Pancreas (tissue), 10 donors: ENCODE results near the gene NOSIP. TPM values are rescaled to one million over a fixed set of nuclear protein-coding genes. Genes with fewer than 3 reads are reported as not detected.
"Not testable (repeated sequence)": the region's sequence is repeated elsewhere in the genome, so short reads cannot be mapped to it uniquely, and the experiment has no call there.

ENCODE experiments used
- ATAC-seq, 4 donors: fragments of 200-7000 bp; cut with Tn5 transposase; one replicate each; pipeline versions ENCODE4 v1.8.0 to v1.9.1; 2020; ENCODE audit warnings: mild to moderate bottlenecking in 4 of 4, moderate library complexity in 4 of 4
- DNase-seq, 6 donors: peaks; one replicate each; pipeline ENCODE4 v3.0.0-alpha.2; 2020
- FAIRE-seq: peaks from 2 replicates; lab custom pipeline; 2012; peaks lifted over from hg19 to GRCh38; lab: Jason Lieb, UNC
- H3K27ac ChIP-seq, 4 donors: fragments of 200-600 bp; sonication (generic); 1 replicate in 3 of 4; 2 replicates in 1 of 4; pipeline versions ENCODE4 v1.5.0 to v1.8.0; 2020
- H3K27me3 ChIP-seq, 4 donors: fragments of 200-600 bp; one replicate each; pipeline ENCODE4 v1.8.0; 2021
- H3K36me3 ChIP-seq, 3 donors: fragments of 200-600 bp; sonication (generic) in 1 of 3; one replicate each; pipeline versions ENCODE4 v1.5.0 to v1.8.0; 2020 to 2021
- H3K4me1 ChIP-seq, 3 donors: fragments of 200-600 bp; one replicate each; pipeline ENCODE4 v1.8.0; 2021
- H3K4me3 ChIP-seq, 4 donors: fragments of 200-600 bp; sonication (generic) in 2 of 4; one replicate each; pipeline versions ENCODE4 v1.5.0 to v1.8.0; 2020 to 2021
- H3K9me3 ChIP-seq, 4 donors: fragments of 200-600 bp; one replicate each; pipeline ENCODE4 v1.8.0; 2021
- CTCF ChIP-seq, 4 donors: fragments of 200-600 bp; sonication (generic) in 3 of 4; IDR thresholded peaks; one replicate each; pipeline versions ENCODE4 v1.5.0 to v1.8.0; 2021; ENCODE audit warnings: antibody characterized with exemption in 4 of 4
- WGBS, 2 donors: extraction: QIAGEN DNeasy Blood & Tissue Kit; methylation state at CpG; one replicate each; pipeline ENCODE4 v1.1.7; 2013; 5-methylcytosine and 5-hydroxymethylcytosine counted together
- intact Hi-C, 3 donors: fragments of 100-400 bp; cut with DNase I; formaldehyde crosslinking; loops; one replicate each; pipeline versions ENCODE4 v1.11.1 to v1.14.2; 2022
- polyA plus RNA-seq, 2 donors: library from polyadenylated mRNA; stranded (reverse); fragments of 200-250 nt; gene quantifications; one replicate each; pipeline ENCODE4 v1.2.3, GENCODE V29; 2013
- total RNA-seq, 6 donors: library from RNA; stranded (reverse); fragmentation: NEBNext Ultra II Directional in 4 of 6; extraction: Animal tissue kit (Norgen Biotek cat#: 25700) in 4 of 6; gene quantifications; one replicate each; pipeline versions ENCODE4 v1.2.1 to v1.2.4, GENCODE V29; 2021 to 2023
- donor health status: healthy with polysubstance abuse.
- donor health status: DM: no; HTN: no; CAD: no; lungs with moderate emphysema.
- donor health status: DM: no; HTN: no; CAD: no.
- donor health status: control.
- donor health status: control.
- donor health status: Bipolar disorder and iron deficiency.
- donor health status: DM: yes; HTN: yes; CAD: no.
- donor health status: DM: no; HTN: no; CAD: no.
- donor health status: DM: no; HTN: no; CAD: no.
- donor health status: DM: yes; HTN: yes; CAD: no.

Gene NOSIP
- total RNA-seq, result 10 to 100 TPM; 40.5 to 76.3 (median 52.1) TPM
- 100 to 1,000 TPM; 120 to 148 TPM for polyA plus RNA-seq

DNA sequence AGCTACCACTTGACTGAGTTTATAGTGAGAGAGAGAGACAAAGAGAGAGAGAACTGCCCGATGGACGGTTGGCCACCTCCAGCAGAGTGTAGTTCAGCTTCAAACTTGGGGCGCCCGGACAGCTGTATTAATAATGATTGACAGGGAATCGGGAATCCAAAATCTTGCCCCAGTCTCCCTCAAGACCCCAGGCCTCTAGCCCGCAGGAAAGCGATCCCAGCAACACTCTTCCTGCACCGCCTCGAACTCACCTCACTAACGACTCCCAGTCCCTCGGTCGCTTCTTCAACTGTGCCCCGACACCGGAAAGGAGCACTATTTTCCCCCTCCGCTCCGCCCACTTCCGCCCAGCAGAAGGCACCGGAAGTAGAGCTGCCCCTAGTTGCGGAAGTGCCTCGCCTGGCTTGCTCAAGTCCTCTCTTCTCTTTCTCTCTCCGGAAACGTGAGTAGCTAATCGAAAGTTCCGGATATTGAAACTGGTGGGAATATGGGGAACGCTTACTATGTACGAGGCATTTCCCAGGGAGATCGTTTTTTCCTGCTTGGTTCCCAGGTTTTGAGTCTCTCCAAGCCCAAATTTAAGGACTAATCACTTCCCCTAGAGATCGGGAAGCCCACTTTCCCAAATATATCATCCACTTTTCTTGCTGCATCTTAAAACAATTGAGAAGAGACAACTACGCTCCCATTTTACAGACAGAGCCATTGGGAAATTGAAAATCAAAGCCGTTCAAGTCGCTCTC, at the start of gene NOSIP:
TSS of gene NOSIP (minus strand) at position 293 of the 743 bp plus-strand sequence. CDS start 19,865 bp downstream, outside the sequence.
- H3K4me1 ChIP-seq, result peaks cover 9 to 12% (median 11%) of the 10 kb centered on the region in 3 donors
- H3K36me3 ChIP-seq, result peaks cover 0 to 4% (median 0%) of the 10 kb centered on the region in 3 donors
- intact Hi-C loops, result loop anchor here in 1 of 3 donors (10.0 kb wide), 1 partner anchor 94 kb away; the partner anchor contains the start of gene PRMT1
- TF ChIP-seq CTCF (IDR thresholded peaks at IDR 0.05), result no peak
- no peaks in the 10 kb centered on the region for H3K27me3 ChIP-seq
- H3K9me3 ChIP-seq, result no peaks in the 10 kb centered on the region
- peak; percentile 88 to 97 (median 95) for DNase-seq
- no peak for FAIRE-seq
- H3K27ac ChIP-seq, result peak within 1 kb of the TSS; percentile 45 to 71 (median 60)
- ATAC-seq, result peak; percentile 97 to 98 (median 98)
- peak within 1 kb of the TSS; percentile 47 to 71 (median 62) for H3K4me3 ChIP-seq
- 1% methylated on average over 31 of the region's 31 CpGs for WGBS, 2 donors

GRCh38 chr19:49629659-49630058, 49.3 kb upstream of the NOSIP start:
- no peak overlapping the region for H3K4me3 ChIP-seq
- WGBS, 2 donors, result 95 to 98% methylated on average over 9 of the region's 9 CpGs
- DNase-seq (no peak), ATAC-seq (no peak), FAIRE-seq (no peak)
- H3K27ac ChIP-seq, result no peak overlapping the region
- no peak for TF ChIP-seq CTCF (IDR thresholded peaks at IDR 0.05)
- intact Hi-C loops, result no loop called here
- no peaks in the 10 kb centered on the region for H3K9me3 ChIP-seq
- peaks cover 0 to 12% (median 5%) of the 10 kb centered on the region in 3 donors for H3K4me1 ChIP-seq
- no peaks in the 10 kb centered on the region for H3K36me3 ChIP-seq
- H3K27me3 ChIP-seq, result no peaks in the 10 kb centered on the region

GRCh38 chr19:49626226-49626625, 45.9 kb upstream of the NOSIP start:
- FAIRE-seq, result no peak
- TF ChIP-seq CTCF (IDR thresholded peaks at IDR 0.05), result no peak
- no peak overlapping the region for H3K4me3 ChIP-seq
- no peak overlapping the region for H3K27ac ChIP-seq
- no peaks in the 10 kb centered on the region for H3K9me3 ChIP-seq
- peaks cover 0 to 6% (median 0%) of the 10 kb centered on the region in 3 donors for H3K4me1 ChIP-seq
- peaks cover 0 to 4% (median 4%) of the 10 kb centered on the region in 3 donors for H3K36me3 ChIP-seq
- DNase-seq, result no peak
- WGBS, 2 donors, result 83 to 87% methylated on average over 11 of the region's 11 CpGs
- intact Hi-C loops, result no loop called here
- no peaks in the 10 kb centered on the region for H3K27me3 ChIP-seq
- no peak for ATAC-seq

DNA sequence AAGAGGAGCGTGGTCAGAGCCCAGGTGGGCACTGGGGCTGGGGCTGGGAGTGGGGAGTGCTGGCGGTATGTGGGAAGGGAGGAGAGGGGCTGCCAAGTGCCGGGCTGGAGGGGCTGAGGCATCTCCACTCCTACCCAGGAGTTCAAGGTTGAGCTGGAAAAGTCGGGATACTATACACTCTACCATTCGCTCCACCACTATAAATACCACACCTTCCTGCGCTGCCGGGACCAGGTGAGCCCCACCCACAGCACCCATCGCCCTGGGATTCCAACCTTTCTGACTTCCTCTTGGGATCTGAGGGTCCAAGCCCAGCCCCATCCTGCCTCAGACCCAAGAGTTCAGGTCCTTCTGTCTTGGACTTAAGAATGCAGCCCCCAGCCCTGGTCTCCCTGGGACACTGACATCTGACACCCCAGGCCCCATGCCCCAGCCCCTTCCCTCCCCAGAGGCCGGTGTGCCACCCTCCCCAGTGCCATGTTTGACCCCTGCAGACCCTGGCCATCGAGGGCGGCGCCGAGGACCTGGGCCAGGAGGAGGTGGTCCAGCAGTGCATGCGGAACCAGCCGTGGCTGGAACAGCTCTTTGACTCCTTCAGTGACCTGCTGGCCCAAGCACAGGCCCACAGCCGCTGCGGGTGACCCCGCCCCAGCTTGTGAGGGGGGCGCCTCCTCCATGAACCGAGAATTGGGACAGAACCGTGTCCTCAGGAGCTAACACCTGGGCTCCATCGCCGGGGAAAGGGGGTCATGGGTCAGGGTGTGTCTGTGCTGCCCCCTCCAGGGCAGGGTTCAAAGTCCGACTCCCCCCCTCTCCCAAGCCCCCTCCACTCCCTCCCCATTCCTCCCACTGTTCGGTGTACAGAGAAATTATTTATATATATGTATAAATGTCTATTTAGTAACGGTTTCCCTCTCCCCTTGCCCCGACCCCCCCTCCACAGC, 44.9 kb upstream of the NOSIP start:
- 88 to 89% methylated on average over 25 to 27 of the region's 27 CpGs for WGBS, 2 donors
- intact Hi-C loops, result no loop called here
- Histone ChIP-seq H3K27me3 (no peaks in the 10 kb centered on the region), H3K4me1 (no peaks in the 10 kb centered on the region), H3K36me3 (peaks cover 0 to 4% (median 4%) of the 10 kb centered on the region in 3 donors), H3K9me3 (no peaks in the 10 kb centered on the region), H3K4me3 (no peak overlapping the region), H3K27ac (no peak overlapping the region)
- DNase-seq (peak in 1 of 6 donors; percentile 75), FAIRE-seq (no peak), ATAC-seq (peak in 2 of 4 donors; percentile 8 to 20)
- TF ChIP-seq CTCF (IDR thresholded peaks at IDR 0.05), result no peak

- intact Hi-C loops, H3K27me3 ChIP-seq, H3K4me3 ChIP-seq, H3K9me3 ChIP-seq, ATAC-seq, DNase-seq, H3K4me1 ChIP-seq, H3K27ac ChIP-seq, FAIRE-seq: not testable (repeated sequence)
- 92 to 93% methylated on average over 13 of the region's 13 CpGs for whole genome bisulfite sequencing, 2 donors
- H3K36me3 ChIP-seq, result peaks cover 0 to 22% (median 18%) of the 10 kb centered on the region in 3 donors
Observed at GRCh38 chr19:49617860-49618259, 37.5 kb upstream of the NOSIP start.
